Type B pancreatic cell (in vitro differentiated cells): ENCODE data around the gene CARM1. TPM values are rescaled to one million over a fixed set of nuclear protein-coding genes. Genes with fewer than 3 reads are reported as not detected.

ENCODE experiments used
- DNase-seq: peaks from one replicate; pipeline ENCODE4 v3.0.0; 2021; ENCODE audit warnings: mixed read lengths; ENCODE audit not compliant: unreplicated experiment; ENCODE audit errors: extremely low spot score
- H3K27ac Mint-ChIP-seq: 2 replicates; pipeline ENCODE4 v1.8.0; 2021; ENCODE audit warnings: mild to moderate bottlenecking, mixed read lengths
- H3K27me3 Mint-ChIP-seq: 2 replicates; pipeline ENCODE4 v1.8.0; 2021; ENCODE audit warnings: mixed read lengths
- H3K36me3 Mint-ChIP-seq: 2 replicates; pipeline ENCODE4 v1.8.0; 2021; ENCODE audit warnings: mixed read lengths
- H3K4me1 Mint-ChIP-seq: one replicate; pipeline ENCODE4 v1.8.0; 2021; ENCODE audit warnings: mixed read lengths; ENCODE audit not compliant: unreplicated experiment
- H3K4me3 Mint-ChIP-seq: 2 replicates; pipeline ENCODE4 v1.8.0; 2021; ENCODE audit warnings: mild to moderate bottlenecking, mixed read lengths
- H3K9me3 Mint-ChIP-seq: 2 replicates; pipeline ENCODE4 v1.8.0; 2021; ENCODE audit warnings: mixed read lengths
- CTCF ChIP-seq: fragments of 200-600 bp; sonication (generic); conservative IDR thresholded peaks from 2 replicates; pipeline ENCODE4 v1.5.0; 2021; ENCODE audit warnings: antibody characterized with exemption, mild to moderate bottlenecking
- total RNA-seq: library from RNA; stranded (reverse); gene quantifications from 2 replicates; pipeline ENCODE4 v1.2.1, GENCODE V29; 2021; ENCODE audit warnings: low replicate concordance

The CARM1 gene
- total RNA-seq, 1 donor from 2014 or later: 81.9 TPM

- no peak for TF ChIP-seq CTCF
- no peaks in the 10 kb centered on the region for H3K9me3 Mint-ChIP-seq
- H3K27me3 Mint-ChIP-seq: no peaks in the 10 kb centered on the region
- peaks cover 9% of the 10 kb centered on the region for H3K36me3 Mint-ChIP-seq
- peak overlapping the region; percentile 96 for H3K4me3 Mint-ChIP-seq
- peaks cover 21% of the 10 kb centered on the region for H3K4me1 Mint-ChIP-seq
- H3K27ac Mint-ChIP-seq: peak overlapping the region; percentile 94
- no peak for DNase-seq
These were observed 89.9 kb downstream of the CARM1 start for GRCh38 chr19:10961073-10961860.

DNA sequence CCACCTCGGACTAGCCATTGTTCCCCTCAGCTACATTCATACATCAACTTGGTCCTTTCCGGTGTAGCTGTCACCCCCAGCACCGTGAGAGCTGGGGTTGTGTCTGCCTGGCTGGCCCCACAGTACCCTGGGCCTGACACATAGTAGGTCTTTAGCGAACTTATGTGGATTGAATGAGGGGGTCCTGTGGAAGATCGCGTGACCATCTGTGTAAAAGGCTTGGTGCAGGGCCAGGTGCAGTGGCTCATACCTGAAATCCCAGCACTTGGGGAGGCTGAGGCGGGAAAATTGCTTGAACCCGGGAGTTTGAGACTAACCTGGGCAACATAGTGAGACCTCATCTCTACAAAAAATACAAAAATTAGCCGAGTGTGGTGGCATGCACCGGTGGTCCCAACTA is 91.5 kb downstream of the CARM1 start:
- no peaks in the 10 kb centered on the region for H3K27me3 Mint-ChIP-seq
- H3K9me3 Mint-ChIP-seq: no peaks in the 10 kb centered on the region

GRCh38 chr19:10963865-10964264 is 92.5 kb downstream of the CARM1 start:
- no peaks in the 10 kb centered on the region for H3K9me3 Mint-ChIP-seq
- H3K27ac Mint-ChIP-seq: peak overlapping the region; percentile 94
- peak overlapping the region; percentile 96 for H3K4me3 Mint-ChIP-seq
- H3K27me3 Mint-ChIP-seq: no peaks in the 10 kb centered on the region
- no peak for TF ChIP-seq CTCF
- peaks cover 12% of the 10 kb centered on the region for H3K36me3 Mint-ChIP-seq
- no peak for DNase-seq
- H3K4me1 Mint-ChIP-seq: peaks cover 35% of the 10 kb centered on the region

More for the DNA sequence above, 91.5 kb downstream of the CARM1 start:
- no peak for TF ChIP-seq CTCF
- H3K4me3 Mint-ChIP-seq: peak overlapping the region; percentile 96
- DNase-seq: no peak
- H3K36me3 Mint-ChIP-seq: peaks cover 12% of the 10 kb centered on the region
- peak overlapping the region; percentile 94 for H3K27ac Mint-ChIP-seq
- H3K4me1 Mint-ChIP-seq: peaks cover 26% of the 10 kb centered on the region

DNA sequence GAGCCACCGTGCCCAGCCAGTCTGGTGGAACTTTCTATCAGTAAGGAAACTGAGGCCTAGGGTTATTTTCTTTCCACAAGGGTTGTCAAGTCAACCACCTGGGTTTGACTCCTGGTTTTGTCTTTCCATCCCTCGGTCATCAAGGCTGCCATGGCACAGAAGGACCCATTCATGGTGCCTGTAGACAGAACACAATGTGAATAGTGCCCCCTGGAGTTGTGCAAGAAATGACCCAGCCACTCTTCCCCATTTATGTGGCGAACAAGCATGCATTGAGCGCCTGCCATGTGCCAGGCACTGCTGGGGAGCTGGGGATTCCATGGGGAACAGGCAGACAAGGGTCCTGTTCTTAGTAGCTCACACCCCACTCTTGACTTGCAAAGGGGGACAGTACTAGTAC is 93.5 kb downstream of the CARM1 start:
- Mint-ChIP-seq H3K9me3 (no peaks in the 10 kb centered on the region), H3K4me1 (peaks cover 42% of the 10 kb centered on the region), H3K27me3 (no peaks in the 10 kb centered on the region), H3K27ac (peak overlapping the region; percentile 46), H3K36me3 (peaks cover 15% of the 10 kb centered on the region), H3K4me3 (peak overlapping the region; percentile 36)
- DNase-seq: no peak
- peak; percentile 45 for TF ChIP-seq CTCF

GRCh38 chr19:10965398-10965797 is 94.0 kb downstream of the CARM1 start:
- no peak for DNase-seq
- Mint-ChIP-seq H3K27me3 (no peaks in the 10 kb centered on the region), H3K27ac (peak overlapping the region; percentile 48), H3K9me3 (no peaks in the 10 kb centered on the region), H3K4me1 (peaks cover 46% of the 10 kb centered on the region), H3K4me3 (peak overlapping the region; percentile 18), H3K36me3 (peaks cover 18% of the 10 kb centered on the region)
- TF ChIP-seq CTCF: no peak
